PFSK-1 (cell line): Measurements from ENCODE around the gene SLC43A2.

ENCODE experiments used
- FOXP2 ChIP-seq: optimal IDR thresholded peaks from 2 replicates; pipeline ENCODE3; 2011; ENCODE audit warnings: borderline replicate concordance, control low read depth, inconsistent platforms; ENCODE audit not compliant: insufficient read depth; ENCODE audit errors: extremely low read length, extremely low read depth
- POLR2AphosphoS5 ChIP-seq: IDR thresholded peaks from 2 replicates; pipeline ENCODE4 v1.6.1; 2012; ENCODE audit warnings: low read depth, mild to moderate bottlenecking, control low read depth, low read length, moderate library complexity
- REST ChIP-seq, 2 experiments: IDR thresholded peaks; 2 replicates each; pipeline versions ENCODE4 v1.6.1 to v1.8.0; 2011 to 2012; ENCODE audit warnings: low read depth in 2 of 2, low read length in 2 of 2, control low read depth in 1 of 2, inconsistent platforms in 1 of 2, mild to moderate bottlenecking in 1 of 2, moderate library complexity in 1 of 2; ENCODE audit not compliant: insufficient read depth in 1 of 2
- SIN3A ChIP-seq: IDR thresholded peaks from 2 replicates; pipeline ENCODE4 v1.6.1; 2012; ENCODE audit warnings: mild to moderate bottlenecking, low read length, moderate library complexity, borderline replicate concordance; ENCODE audit not compliant: insufficient read depth
- TAF1 ChIP-seq: IDR thresholded peaks from 2 replicates; pipeline ENCODE4 v1.6.1; 2012; ENCODE audit warnings: low read length, control low read depth, borderline replicate concordance; ENCODE audit not compliant: insufficient read depth

The SLC43A2 gene

GRCh38 chr17:1578029-1578428 lies 50.6 kb downstream of the SLC43A2 start:
- TF ChIP-seq TAF1 (no peak), REST (IDR thresholded peaks at IDR 0.05; ENCODE audit: insufficient read depth in 1 of 2, low read depth in 2 of 2, low read length in 2 of 2) (no peak), FOXP2 (no peak), SIN3A (no peak), POLR2AphosphoS5 (no peak)

- TF ChIP-seq FOXP2 (no peak), SIN3A (no peak), TAF1 (no peak), POLR2AphosphoS5 (no peak), REST (IDR thresholded peaks at IDR 0.05; ENCODE audit: insufficient read depth in 1 of 2, low read depth in 2 of 2, low read length in 2 of 2) (no peak)
Observed at GRCh38 chr17:1577583-1578013, 51.0 kb downstream of the SLC43A2 start.

- no peak for TF ChIP-seq SIN3A
- peak; percentile 39 for TF ChIP-seq FOXP2
Observed at GRCh38 chr17:1577182-1577581, 51.5 kb downstream of the SLC43A2 start.

- TF ChIP-seq POLR2AphosphoS5, result no peak
- no peak for TF ChIP-seq REST (IDR thresholded peaks at IDR 0.05; ENCODE audit: insufficient read depth in 1 of 2, low read depth in 2 of 2, low read length in 2 of 2)
- no peak for TF ChIP-seq TAF1
- no peak for TF ChIP-seq SIN3A
- no peak for TF ChIP-seq FOXP2
Observed at GRCh38 chr17:1576500-1576899, 52.1 kb downstream of the SLC43A2 start.

GRCh38 chr17:1574697-1575471 lies 53.8 kb downstream of the SLC43A2 start:
- no peak for TF ChIP-seq SIN3A
- peak; percentile 13 for TF ChIP-seq FOXP2

GRCh38 chr17:1573932-1574696 lies 54.5 kb downstream of the SLC43A2 start:
- no peak for TF ChIP-seq REST (IDR thresholded peaks at IDR 0.05; ENCODE audit: insufficient read depth in 1 of 2, low read depth in 2 of 2, low read length in 2 of 2)
- peak; percentile 88 for TF ChIP-seq FOXP2
- 0 out of 2 replicates have a peak, but pooled peaks have one; percentile 38 for TF ChIP-seq SIN3A
